ENCODE measurements around the gene NAB2. TPM values are rescaled to one million over a fixed set of nuclear protein-coding genes. Genes with fewer than 3 reads are reported as not detected.

Gene NAB2
- total and polyA plus RNA-seq, 2 of the 8 experiments (the other 6 are each of a cell fraction or from before 2014, with no cell fraction given), result 20.9 to 23.5 TPM

DNA sequence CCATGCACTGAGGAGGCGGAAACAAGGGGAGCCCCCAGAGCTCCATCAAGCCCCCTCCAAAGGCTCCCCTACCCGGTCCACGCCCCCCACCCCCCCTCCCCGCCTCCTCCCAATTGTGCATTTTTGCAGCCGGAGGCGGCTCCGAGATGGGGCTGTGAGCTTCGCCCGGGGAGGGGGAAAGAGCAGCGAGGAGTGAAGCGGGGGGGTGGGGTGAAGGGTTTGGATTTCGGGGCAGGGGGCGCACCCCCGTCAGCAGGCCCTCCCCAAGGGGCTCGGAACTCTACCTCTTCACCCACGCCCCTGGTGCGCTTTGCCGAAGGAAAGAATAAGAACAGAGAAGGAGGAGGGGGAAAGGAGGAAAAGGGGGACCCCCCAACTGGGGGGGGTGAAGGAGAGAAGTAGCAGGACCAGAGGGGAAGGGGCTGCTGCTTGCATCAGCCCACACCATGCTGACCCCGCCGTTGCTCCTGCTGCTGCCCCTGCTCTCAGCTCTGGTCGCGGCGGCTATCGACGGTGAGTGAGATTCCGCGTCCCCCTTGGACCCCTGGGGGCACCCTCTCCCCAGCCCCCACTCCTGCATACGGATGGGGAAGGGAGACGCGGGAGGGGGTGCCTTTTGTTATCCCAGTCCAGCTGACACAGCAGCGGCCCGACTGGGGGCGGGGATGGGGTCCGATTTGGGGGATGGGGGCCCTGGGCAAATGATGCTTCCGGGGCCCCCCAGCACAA is 39.8 kb downstream of the NAB2 start:
- H4K5ac ChIP-seq (ENCODE audit: insufficient read length, low read depth, low read length), result peak overlapping the region; percentile 1
- peak overlapping the region; percentile 95 for H2BK5ac ChIP-seq (ENCODE audit: low read depth, low read length)
- no peak for FAIRE-seq
- H3K4me1 ChIP-seq (replicated peaks in 1 of 4; ENCODE audit: control insufficient read depth in 3 of 4, insufficient read depth in 4 of 4, low read length in 3 of 4), result peaks cover 19 to 37% (median 26%) of the 10 kb centered on the region in 4 experiments; a peak in 6 of 7 replicates
- H3K36me3 ChIP-seq (ENCODE audit: control insufficient read depth in 2 of 4, insufficient read depth in 4 of 4, low read length in 3 of 4), result no peaks in the 10 kb centered on the region; a peak in 1 of 8 replicates
- no peak overlapping the region for H3K23ac ChIP-seq (ENCODE audit: insufficient read length)
- peak overlapping the region; percentile 81 for H3K56ac ChIP-seq (replicated peaks; ENCODE audit: insufficient read length, low read depth, low read length)
- H4K91ac ChIP-seq (replicated peaks; ENCODE audit: insufficient read length, low read length), result peak overlapping the region; percentile 73
- H3K9ac ChIP-seq (replicated peaks in 1 of 4; ENCODE audit: extremely low read depth in 1 of 4, low read depth in 3 of 4, low read length in 3 of 4), result peak overlapping the region; percentile 66 to 81 (median 70)
- peak overlapping the region; percentile 78 to 86 for H3K4me2 ChIP-seq (ENCODE audit: insufficient read depth in 1 of 2, low read depth in 2 of 2, low read length in 2 of 2)
- 2% methylated on average over 11 of the region's 35 CpGs; no CpG with 5 or more reads in 1 of the 2 experiments for WGBS, 2 experiments (ENCODE audit: extremely low coverage in 1 of 2, insufficient coverage in 1 of 2, insufficient read length in 1 of 2, insufficient replicate concordance in 2 of 2, low coverage in 1 of 2, low lambda C conversion rate in 2 of 2, missing lambda C conversion rate in 1 of 2)
- peaks cover 5 to 13% of the 10 kb centered on the region in 2 experiments for H4K20me1 ChIP-seq (replicated peaks in 1 of 2; ENCODE audit: control insufficient read depth in 1 of 2, insufficient read depth in 2 of 2, low read length in 2 of 2)
- H2BK20ac ChIP-seq (ENCODE audit: low read length), result no peak overlapping the region
- H2AFZ ChIP-seq (ENCODE audit: low read length), result no peak overlapping the region
- H3K23me2 ChIP-seq (ENCODE audit: low read depth, low read length), result peaks cover 6% of the 10 kb centered on the region; the same call in 1 of the 2 replicates
- H3K79me1 ChIP-seq (ENCODE audit: low read depth, low read length), result peaks cover 13% of the 10 kb centered on the region
- no peaks in the 10 kb centered on the region for H3K9me3 ChIP-seq (ENCODE audit: insufficient read depth in 2 of 2, low read depth in 1 of 2, low read length in 1 of 2)
- POLR2A ChIA-PET (ENCODE audit: partially characterized antibody), result interaction anchor here (0.5 to 9.3 kb wide), 45 partner anchors 7 to 1043 kb away, joined by 3 to 105 read pairs (median 5); partner anchors contain the start of genes LRP1-AS, MARS1, NAB2 and NEMP1
- peaks cover 7 to 43% of the 10 kb centered on the region in 2 experiments; a peak in 3 of 4 replicates for H3K79me2 ChIP-seq (ENCODE audit: control insufficient read depth in 1 of 2, insufficient read depth in 2 of 2, low read length in 2 of 2)
- peak overlapping the region; percentile 68 for H3K18ac ChIP-seq (ENCODE audit: extremely low read depth, low read length)
- H2AK5ac ChIP-seq (ENCODE audit: low read depth, low read length), result 0 out of 2 replicates have a peak overlapping the region, but pooled peaks have one; percentile 29
- CTCF ChIA-PET (ENCODE audit: partially characterized antibody), result interaction anchor here (0.7 to 19.8 kb wide), 8 partner anchors 12 to 85 kb away, joined by 3 to 305 read pairs (median 16); partner anchors contain the start of gene STAT6
- no peak overlapping the region for H3K14ac ChIP-seq (ENCODE audit: insufficient read length)
- H3K27me3 ChIP-seq (replicated peaks in 1 of 4; ENCODE audit: control insufficient read depth in 3 of 4, extremely low read depth in 1 of 4, insufficient read depth in 3 of 4, low read length in 3 of 4), result no peaks in the 10 kb centered on the region
- no peak overlapping the region; the same call in 1 of the 2 replicates for H2BK15ac ChIP-seq (ENCODE audit: low read length)
- H3K4ac ChIP-seq (replicated peaks; ENCODE audit: insufficient read length, low read depth, low read length), result peak overlapping the region; percentile 8
- H2BK12ac ChIP-seq (ENCODE audit: low read depth, low read length), result no peak overlapping the region
- peak overlapping the region; percentile 71; the same call in 1 of the 2 replicates for H3K27ac ChIP-seq (ENCODE audit: low read depth, low read length)
- peak in 1 of 2 experiments; percentile 79 for DNase-seq (ENCODE audit: low read depth in 1 of 2, low spot score in 2 of 2)
- peak overlapping the region; percentile 80 to 93 (median 82) for H3K4me3 ChIP-seq (ENCODE audit: extremely low read depth in 1 of 4, insufficient read depth in 2 of 4, low read depth in 3 of 4, low read length in 4 of 4)
- peak overlapping the region; percentile 93; the same call in 1 of the 2 replicates for H4K8ac ChIP-seq (ENCODE audit: extremely low read depth, insufficient read depth, low read length)
- H2BK120ac ChIP-seq (replicated peaks; ENCODE audit: low read depth, low read length), result no peak overlapping the region
- 0 out of 2 replicates have a peak, but pooled peaks have one; percentile 49 for TF ChIP-seq RBBP5 (IDR thresholded peaks at IDR 0.05; ENCODE audit: borderline replicate concordance, low read depth, low read length)
- TF ChIP-seq POLR2AphosphoS5 (IDR thresholded peaks at IDR 0.05; ENCODE audit: low read depth, low read length), result peak; percentile 76
- TF ChIP-seq TBP (IDR thresholded peaks at IDR 0.05; ENCODE audit: low read depth, low read length), result peak; percentile 29; the same call in 1 of the 2 replicates
- TF ChIP-seq, protein P1, sequence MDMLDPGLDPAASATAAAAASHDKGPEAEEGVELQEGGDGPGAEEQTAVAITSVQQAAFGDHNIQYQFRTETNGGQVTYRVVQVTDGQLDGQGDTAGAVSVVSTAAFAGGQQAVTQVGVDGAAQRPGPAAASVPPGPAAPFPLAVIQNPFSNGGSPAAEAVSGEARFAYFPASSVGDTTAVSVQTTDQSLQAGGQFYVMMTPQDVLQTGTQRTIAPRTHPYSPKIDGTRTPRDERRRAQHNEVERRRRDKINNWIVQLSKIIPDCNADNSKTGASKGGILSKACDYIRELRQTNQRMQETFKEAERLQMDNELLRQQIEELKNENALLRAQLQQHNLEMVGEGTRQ (IDR thresholded peaks at IDR 0.05; ENCODE audit: low read length), result no peak
- peak; percentile 54 to 74 for TF ChIP-seq POLR2A (IDR thresholded peaks at IDR 0.05; ENCODE audit: control extremely low read depth in 1 of 2, low read depth in 2 of 2, low read length in 2 of 2)
- TF ChIP-seq KDM4A (IDR thresholded peaks at IDR 0.05; ENCODE audit: low read depth, low read length, severe bottlenecking), result peak; percentile 24
- TF ChIP-seq CEBPB (IDR thresholded peaks at IDR 0.05; ENCODE audit: low read depth, low read length), result 0 out of 2 replicates have a peak, but pooled peaks have one; percentile 23
- TF ChIP-seq SIN3A (conservative IDR thresholded peaks at IDR 0.05 in 1 of 2, IDR thresholded peaks at IDR 0.05 in 1 of 2; ENCODE audit: low read depth in 1 of 2, low read length in 2 of 2), result peak in 1 of 2 experiments; percentile 61; a peak in 2 of 4 replicates
- TF ChIP-seq CREB1 (IDR thresholded peaks at IDR 0.05), result 0 out of 2 replicates have a peak, but pooled peaks have one; percentile 14
